Pancreas (tissue), 10 donors: Measurements from ENCODE around the gene PLEKHA5. TPM values are rescaled to one million over a fixed set of nuclear protein-coding genes. Genes with fewer than 3 reads are reported as not detected.
"Not testable (repeated sequence)": the region's sequence is repeated elsewhere in the genome, so short reads cannot be mapped to it uniquely, and the experiment has no call there.

ENCODE experiments used
- ATAC-seq, 4 donors: fragments of 200-7000 bp; cut with Tn5 transposase; one replicate each; pipeline versions ENCODE4 v1.8.0 to v1.9.1; 2020; ENCODE audit warnings: mild to moderate bottlenecking in 4 of 4, moderate library complexity in 4 of 4
- DNase-seq, 6 donors: peaks; one replicate each; pipeline ENCODE4 v3.0.0-alpha.2; 2020
- FAIRE-seq: peaks from 2 replicates; lab custom pipeline; 2012; peaks lifted over from hg19 to GRCh38; lab: Jason Lieb, UNC
- H3K27ac ChIP-seq, 4 donors: fragments of 200-600 bp; sonication (generic); 1 replicate in 3 of 4; 2 replicates in 1 of 4; pipeline versions ENCODE4 v1.5.0 to v1.8.0; 2020
- H3K27me3 ChIP-seq, 4 donors: fragments of 200-600 bp; one replicate each; pipeline ENCODE4 v1.8.0; 2021
- H3K36me3 ChIP-seq, 3 donors: fragments of 200-600 bp; sonication (generic) in 1 of 3; one replicate each; pipeline versions ENCODE4 v1.5.0 to v1.8.0; 2020 to 2021
- H3K4me1 ChIP-seq, 3 donors: fragments of 200-600 bp; one replicate each; pipeline ENCODE4 v1.8.0; 2021
- H3K4me3 ChIP-seq, 4 donors: fragments of 200-600 bp; sonication (generic) in 2 of 4; one replicate each; pipeline versions ENCODE4 v1.5.0 to v1.8.0; 2020 to 2021
- H3K9me3 ChIP-seq, 4 donors: fragments of 200-600 bp; one replicate each; pipeline ENCODE4 v1.8.0; 2021
- WGBS, 2 donors: extraction: QIAGEN DNeasy Blood & Tissue Kit; methylation state at CpG; one replicate each; pipeline ENCODE4 v1.1.7; 2013; 5-methylcytosine and 5-hydroxymethylcytosine counted together
- intact Hi-C, 3 donors: fragments of 100-400 bp; cut with DNase I; formaldehyde crosslinking; loops; one replicate each; pipeline versions ENCODE4 v1.11.1 to v1.14.2; 2022
- polyA plus RNA-seq, 2 donors: library from polyadenylated mRNA; stranded (reverse); fragments of 200-250 nt; gene quantifications; one replicate each; pipeline ENCODE4 v1.2.3, GENCODE V29; 2013
- total RNA-seq, 6 donors: library from RNA; stranded (reverse); fragmentation: NEBNext Ultra II Directional in 4 of 6; extraction: Animal tissue kit (Norgen Biotek cat#: 25700) in 4 of 6; gene quantifications; one replicate each; pipeline versions ENCODE4 v1.2.1 to v1.2.4, GENCODE V29; 2021 to 2023
- TF ChIP-seq, protein P1 (sequence below), 4 donors: fragments of 200-600 bp; sonication (generic) in 3 of 4; IDR thresholded peaks; one replicate each; pipeline versions ENCODE4 v1.5.0 to v1.8.0; 2021; ENCODE audit warnings: antibody characterized with exemption in 4 of 4
- donor health status: healthy with polysubstance abuse.
- donor health status: DM: no; HTN: no; CAD: no; lungs with moderate emphysema.
- donor health status: DM: no; HTN: no; CAD: no.
- donor health status: control.
- donor health status: control.
- donor health status: Bipolar disorder and iron deficiency.
- donor health status: DM: yes; HTN: yes; CAD: no.
- donor health status: DM: no; HTN: no; CAD: no.
- donor health status: DM: no; HTN: no; CAD: no.
- donor health status: DM: yes; HTN: yes; CAD: no.

The PLEKHA5 gene
- total and polyA plus RNA-seq, 8 donors: 10.3 to 26.4 (median 17.5) TPM

DNA sequence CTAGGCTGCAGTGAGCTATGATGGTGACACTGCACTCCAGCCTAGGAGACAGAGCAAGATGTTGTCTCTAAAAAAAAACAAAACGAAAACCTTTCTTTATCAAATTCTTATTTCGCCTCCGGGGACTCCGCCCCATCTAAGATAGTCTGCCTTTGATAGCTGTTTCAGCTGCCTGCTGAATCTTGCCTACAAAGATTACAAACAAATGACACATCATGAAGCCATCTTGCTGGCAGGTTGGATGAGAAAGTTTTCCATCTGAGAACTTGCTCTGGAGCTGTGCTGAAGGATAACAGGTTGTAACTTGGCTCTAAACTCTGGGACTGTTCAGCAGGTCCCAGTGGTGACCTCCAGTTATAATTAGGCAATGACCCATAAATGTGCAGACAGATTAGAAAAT lies 268.0 kb downstream of the PLEKHA5 start:
- no peaks in the 10 kb centered on the region for H3K36me3 ChIP-seq
- DNase-seq (no peak), FAIRE-seq (no peak), ATAC-seq (no peak)
- 83 to 87% methylated on average over 4 of the region's 4 CpGs for WGBS, 2 donors
- no peaks in the 10 kb centered on the region for H3K27me3 ChIP-seq
- no peaks in the 10 kb centered on the region for H3K4me1 ChIP-seq
- H3K4me3 ChIP-seq: no peak overlapping the region
- no peaks in the 10 kb centered on the region for H3K9me3 ChIP-seq
- no peak overlapping the region for H3K27ac ChIP-seq
- intact Hi-C loops: no loop called here
- TF ChIP-seq, protein P1, sequence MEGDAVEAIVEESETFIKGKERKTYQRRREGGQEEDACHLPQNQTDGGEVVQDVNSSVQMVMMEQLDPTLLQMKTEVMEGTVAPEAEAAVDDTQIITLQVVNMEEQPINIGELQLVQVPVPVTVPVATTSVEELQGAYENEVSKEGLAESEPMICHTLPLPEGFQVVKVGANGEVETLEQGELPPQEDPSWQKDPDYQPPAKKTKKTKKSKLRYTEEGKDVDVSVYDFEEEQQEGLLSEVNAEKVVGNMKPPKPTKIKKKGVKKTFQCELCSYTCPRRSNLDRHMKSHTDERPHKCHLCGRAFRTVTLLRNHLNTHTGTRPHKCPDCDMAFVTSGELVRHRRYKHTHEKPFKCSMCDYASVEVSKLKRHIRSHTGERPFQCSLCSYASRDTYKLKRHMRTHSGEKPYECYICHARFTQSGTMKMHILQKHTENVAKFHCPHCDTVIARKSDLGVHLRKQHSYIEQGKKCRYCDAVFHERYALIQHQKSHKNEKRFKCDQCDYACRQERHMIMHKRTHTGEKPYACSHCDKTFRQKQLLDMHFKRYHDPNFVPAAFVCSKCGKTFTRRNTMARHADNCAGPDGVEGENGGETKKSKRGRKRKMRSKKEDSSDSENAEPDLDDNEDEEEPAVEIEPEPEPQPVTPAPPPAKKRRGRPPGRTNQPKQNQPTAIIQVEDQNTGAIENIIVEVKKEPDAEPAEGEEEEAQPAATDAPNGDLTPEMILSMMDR (IDR thresholded peaks at IDR 0.05): no peak

DNA sequence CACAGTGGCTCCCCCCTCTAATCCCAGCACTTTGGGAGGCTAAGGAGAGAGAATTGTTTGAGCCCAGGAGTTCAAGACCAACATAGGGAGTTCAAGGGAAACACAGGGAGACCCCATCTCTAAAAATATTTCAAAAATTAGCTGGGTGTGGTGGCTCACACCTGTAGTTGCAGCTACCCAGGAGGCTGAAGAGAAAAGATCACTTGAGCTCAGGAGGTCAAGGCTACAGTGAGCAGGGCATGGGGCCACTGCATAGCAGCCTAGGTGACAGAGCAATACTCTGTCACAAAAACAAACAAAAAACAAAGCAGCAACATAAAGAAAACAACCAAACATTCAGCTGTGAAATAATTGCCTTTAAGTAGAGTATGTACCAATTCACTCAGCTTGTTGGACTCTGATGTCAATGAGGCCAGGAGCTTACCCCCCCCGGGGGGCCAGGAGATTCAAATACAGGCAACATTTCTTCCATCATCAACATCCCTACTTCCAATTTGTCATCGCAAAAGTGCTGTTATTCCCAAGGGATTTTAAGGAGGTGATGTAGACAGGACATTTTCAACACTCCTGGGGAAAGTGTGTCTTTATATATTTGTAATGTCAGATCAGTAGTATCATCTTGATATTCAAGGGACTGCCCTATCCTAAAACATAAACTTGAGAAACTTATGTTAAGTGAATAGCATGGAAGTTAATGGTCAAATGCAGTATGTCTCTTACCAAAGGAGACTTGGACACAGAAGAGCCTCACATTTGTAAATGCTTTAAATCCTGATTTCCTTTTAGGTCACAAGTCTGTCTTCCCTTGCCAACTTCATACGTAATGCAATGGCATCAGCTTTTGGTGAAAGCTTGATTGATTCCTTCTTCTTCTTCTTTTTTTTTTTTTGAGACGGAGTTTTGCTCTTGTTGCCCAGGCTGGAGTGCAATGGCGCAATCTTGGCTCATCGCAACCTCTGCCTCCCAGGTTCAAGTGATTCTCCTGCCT lies 269.1 kb downstream of the PLEKHA5 start:
- WGBS, 2 donors: 75 to 78% methylated on average over 6 of the region's 6 CpGs
- H3K4me3 ChIP-seq: no peak overlapping the region
- no peaks in the 10 kb centered on the region for H3K4me1 ChIP-seq
- H3K27me3 ChIP-seq: no peaks in the 10 kb centered on the region
- intact Hi-C loops: no loop called here
- no peaks in the 10 kb centered on the region for H3K9me3 ChIP-seq
- TF ChIP-seq, protein P1 (IDR thresholded peaks at IDR 0.05): no peak
- no peak overlapping the region for H3K27ac ChIP-seq
- no peak for FAIRE-seq
- no peaks in the 10 kb centered on the region for H3K36me3 ChIP-seq
- ATAC-seq: no peak
- no peak for DNase-seq

DNA sequence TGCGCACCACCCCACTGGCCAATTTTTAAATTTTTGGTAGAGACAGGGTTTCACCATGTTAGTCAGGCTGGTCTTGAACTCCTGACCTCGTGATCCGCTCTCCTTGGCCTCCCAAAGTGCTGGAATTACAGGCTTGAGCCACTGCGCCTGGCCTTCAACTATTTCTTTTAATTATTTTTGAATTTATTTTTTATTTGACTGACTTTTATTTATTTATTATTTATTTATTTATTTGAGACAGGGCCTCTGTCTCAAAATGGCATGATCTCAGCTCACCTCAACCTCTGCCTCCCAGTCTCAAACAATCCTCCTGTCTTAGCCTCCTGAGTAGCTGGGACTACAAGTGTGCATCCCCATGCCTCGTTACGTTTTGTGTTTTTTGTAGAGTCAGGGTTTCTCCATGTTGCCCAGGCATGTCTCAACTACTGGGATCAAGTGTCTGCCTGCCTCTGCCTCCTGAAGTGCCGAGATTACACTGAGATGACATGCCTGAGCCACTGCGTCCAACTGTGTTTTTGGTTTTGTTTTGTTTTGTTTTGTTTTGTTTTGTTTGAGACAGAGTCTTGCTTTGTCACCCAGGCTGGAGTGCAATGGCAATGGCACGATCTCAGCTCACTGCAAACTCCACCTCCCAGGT lies 271.2 kb downstream of the PLEKHA5 start:
- H3K27ac ChIP-seq, H3K4me3 ChIP-seq, intact Hi-C loops, ATAC-seq, H3K9me3 ChIP-seq, H3K4me1 ChIP-seq, FAIRE-seq, H3K36me3 ChIP-seq, H3K27me3 ChIP-seq, DNase-seq: not testable (repeated sequence)
- WGBS, 2 donors: 90 to 96% methylated on average over 9 of the region's 9 CpGs

DNA sequence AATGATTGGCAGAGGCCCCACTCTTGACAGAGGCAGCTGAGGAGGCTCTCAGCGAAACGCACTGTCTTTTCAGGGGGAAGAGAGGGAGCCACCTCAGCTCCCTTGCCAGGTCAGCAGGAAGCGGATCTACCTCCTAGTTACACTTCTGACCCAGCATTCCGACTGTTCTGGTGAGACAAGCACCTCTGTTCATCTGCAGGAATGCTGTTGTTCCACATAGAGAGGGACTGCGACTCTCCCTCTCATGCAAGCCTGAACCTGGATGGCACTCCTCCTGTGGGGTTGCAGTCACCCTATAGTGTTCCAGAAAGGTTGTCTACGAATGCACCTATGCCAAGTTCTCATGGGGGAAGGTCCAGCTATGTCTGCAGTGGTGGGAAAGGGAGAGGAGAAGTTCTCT lies 272.7 kb downstream of the PLEKHA5 start:
- 76 to 86% methylated on average over 6 of the region's 6 CpGs for WGBS, 2 donors
- no peak for ATAC-seq
- no peaks in the 10 kb centered on the region for H3K9me3 ChIP-seq
- intact Hi-C loops: no loop called here
- H3K4me1 ChIP-seq: no peaks in the 10 kb centered on the region
- no peak for DNase-seq
- no peaks in the 10 kb centered on the region for H3K27me3 ChIP-seq
- H3K36me3 ChIP-seq: no peaks in the 10 kb centered on the region
- TF ChIP-seq, protein P1 (IDR thresholded peaks at IDR 0.05): no peak
- no peak overlapping the region for H3K4me3 ChIP-seq
- no peak for FAIRE-seq
- no peak overlapping the region for H3K27ac ChIP-seq

DNA sequence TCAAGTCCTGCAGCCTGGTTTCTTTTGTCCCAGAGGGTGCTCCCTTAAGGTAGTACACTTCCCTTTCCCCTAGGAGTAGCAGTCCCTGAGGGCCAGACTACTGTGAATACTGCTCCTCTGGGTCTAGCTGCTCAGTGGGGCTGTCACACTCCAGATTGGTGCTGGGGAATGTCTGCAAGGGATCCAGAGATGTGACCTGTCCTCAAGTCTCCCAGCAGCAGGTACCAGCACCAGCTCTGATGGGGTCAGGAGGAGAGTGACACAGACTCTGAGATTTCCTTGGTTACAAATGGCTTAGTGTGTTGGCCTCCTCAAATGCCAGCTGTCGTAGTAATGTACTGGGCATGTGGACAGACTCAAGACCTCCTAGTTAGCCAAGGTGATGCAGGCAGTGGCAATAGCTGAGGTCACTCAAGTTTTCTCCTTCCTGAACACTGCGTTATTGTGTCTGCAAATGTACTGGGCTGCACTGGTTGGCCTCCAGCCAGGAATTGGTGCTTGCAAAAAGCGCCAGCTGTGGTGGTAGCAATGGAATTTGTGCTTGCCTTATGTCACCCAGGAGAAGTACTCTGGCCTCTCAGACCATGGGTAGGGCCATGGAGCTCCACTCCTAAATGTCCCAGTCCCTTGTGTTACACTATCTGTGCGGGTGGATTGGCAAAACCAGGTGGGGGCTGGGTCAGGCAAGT lies 273.4 kb downstream of the PLEKHA5 start:
- WGBS, 2 donors: 54 to 61% methylated on average over 4 of the region's 4 CpGs
- H3K9me3 ChIP-seq: no peaks in the 10 kb centered on the region
- H3K27me3 ChIP-seq: no peaks in the 10 kb centered on the region
- intact Hi-C loops: no loop called here
- ATAC-seq (peak; percentile 31 to 75 (median 50)), DNase-seq (peak in 4 of 6 donors; percentile 17 to 62 (median 35)), FAIRE-seq (no peak)
- no peaks in the 10 kb centered on the region for H3K4me1 ChIP-seq
- no peaks in the 10 kb centered on the region for H3K36me3 ChIP-seq
- TF ChIP-seq, protein P1 (IDR thresholded peaks at IDR 0.05): no peak
- no peak overlapping the region for H3K27ac ChIP-seq
- H3K4me3 ChIP-seq: no peak overlapping the region
